ENCODE results near the gene ROBO4. TPM values are rescaled to one million over a fixed set of nuclear protein-coding genes. Genes with fewer than 3 reads are reported as not detected.

The ROBO4 gene
- total RNA-seq, 1 donor from 2014 or later, result not detected

- H3K9me3 Mint-ChIP-seq, result peaks cover 5% of the 10 kb centered on the region
- no peak overlapping the region for H3K27ac Mint-ChIP-seq
- ChIA-PET POLR2A (no interaction called here), CTCF (interaction anchor here (1.1 kb wide), 1 partner anchor 239 kb away, joined by 3 read pairs; no protein-coding TSS in a partner anchor)
- ATAC-seq (ENCODE audit: low read depth) (no peak), DNase-seq (no peak)
- H3K36me3 Mint-ChIP-seq (ENCODE audit: low read depth), result no peaks in the 10 kb centered on the region
- TF ChIP-seq CTCF (IDR thresholded peaks at IDR 0.05), result no peak
- no peak overlapping the region for H3K4me3 Mint-ChIP-seq
- H3K4me1 Mint-ChIP-seq, result no peaks in the 10 kb centered on the region
- H3K27me3 Mint-ChIP-seq, result peaks cover 30% of the 10 kb centered on the region
- intact Hi-C loops (cut with micrococcal nuclease), result no loop called here
These were observed 5.0 kb upstream of the ROBO4 start for GRCh38 chr11:124902616-124903015.

DNA sequence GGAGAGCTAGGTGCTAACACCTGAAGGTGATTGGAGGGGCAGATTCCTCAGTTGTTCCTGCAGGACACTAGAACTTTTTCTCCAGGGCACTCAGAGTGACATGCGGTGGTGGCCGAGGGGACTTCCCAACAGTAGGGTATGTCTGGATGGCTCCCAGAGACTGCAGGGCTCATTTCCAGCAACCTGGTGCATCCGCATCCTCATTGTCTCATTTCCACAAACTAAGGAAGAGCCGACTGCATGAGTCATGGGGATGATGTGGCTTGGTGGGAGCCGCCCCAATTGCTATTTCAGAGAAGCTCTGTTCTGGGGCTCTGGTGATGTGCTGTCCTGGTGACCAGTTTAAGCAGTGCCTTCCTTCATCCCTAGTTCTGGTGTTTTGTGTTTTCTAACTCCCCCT lies 2.8 kb upstream of the ROBO4 start:
- Mint-ChIP-seq H3K9me3 (peaks cover 3% of the 10 kb centered on the region), H3K27me3 (peaks cover 27% of the 10 kb centered on the region), H3K27ac (no peak overlapping the region), H3K4me1 (no peaks in the 10 kb centered on the region), H3K4me3 (no peak overlapping the region), H3K36me3 (ENCODE audit: low read depth) (no peaks in the 10 kb centered on the region)
- CTCF ChIA-PET, result no interaction called here
- POLR2A ChIA-PET, result no interaction called here
- no peak for DNase-seq
- no peak for TF ChIP-seq CTCF (IDR thresholded peaks at IDR 0.05)
- intact Hi-C loops (cut with micrococcal nuclease), result no loop called here
- ATAC-seq (ENCODE audit: low read depth), result no peak

- Mint-ChIP-seq H3K4me3 (no peak overlapping the region), H3K27me3 (peaks cover 25% of the 10 kb centered on the region), H3K27ac (no peak overlapping the region), H3K36me3 (ENCODE audit: low read depth) (no peaks in the 10 kb centered on the region), H3K4me1 (no peaks in the 10 kb centered on the region), H3K9me3 (no peaks in the 10 kb centered on the region)
- no peak for TF ChIP-seq CTCF (IDR thresholded peaks at IDR 0.05)
- CTCF ChIA-PET, result no interaction called here
- intact Hi-C loops (cut with micrococcal nuclease), result no loop called here
- POLR2A ChIA-PET, result no interaction called here
- ATAC-seq (ENCODE audit: low read depth), result no peak
- no peak for DNase-seq
These were observed 1.9 kb upstream of the ROBO4 start for GRCh38 chr11:124899383-124900145.

- Mint-ChIP-seq H3K4me3 (no peak overlapping the region), H3K27ac (no peak overlapping the region), H3K4me1 (no peaks in the 10 kb centered on the region), H3K36me3 (ENCODE audit: low read depth) (no peaks in the 10 kb centered on the region), H3K9me3 (no peaks in the 10 kb centered on the region), H3K27me3 (peaks cover 24% of the 10 kb centered on the region)
- ATAC-seq (ENCODE audit: low read depth) (no peak), DNase-seq (no peak)
- CTCF ChIA-PET, result interaction anchor here (0.6 kb wide), 1 partner anchor 255 kb away, joined by 3 read pairs; no protein-coding TSS in a partner anchor
- intact Hi-C loops (cut with micrococcal nuclease), result no loop called here
- POLR2A ChIA-PET, result no interaction called here
- no peak for TF ChIP-seq CTCF (IDR thresholded peaks at IDR 0.05)
These were observed 1.0 kb upstream of the ROBO4 start for GRCh38 chr11:124898711-124899110.

GRCh38 chr11:124898263-124898680 lies 607 bp upstream of the ROBO4 start:
- H3K4me3 Mint-ChIP-seq, result no peak overlapping the region
- ChIA-PET CTCF (interaction anchor here (0.6 kb wide), 1 partner anchor 255 kb away, joined by 3 read pairs; no protein-coding TSS in a partner anchor), POLR2A (no interaction called here)
- H3K9me3 Mint-ChIP-seq, result no peaks in the 10 kb centered on the region
- no peak for DNase-seq
- H3K4me1 Mint-ChIP-seq, result no peaks in the 10 kb centered on the region
- no peak for ATAC-seq (ENCODE audit: low read depth)
- intact Hi-C loops (cut with micrococcal nuclease), result no loop called here
- no peak for TF ChIP-seq CTCF (IDR thresholded peaks at IDR 0.05)
- peaks cover 23% of the 10 kb centered on the region for H3K27me3 Mint-ChIP-seq
- H3K36me3 Mint-ChIP-seq (ENCODE audit: low read depth), result no peaks in the 10 kb centered on the region
- no peak overlapping the region for H3K27ac Mint-ChIP-seq

Measured in activated B cell treated with CpG ODN at 0.5 μM for 24 hours (primary cell).